GM12878 (cell line): ENCODE data around the gene EHD2. TPM values are rescaled to one million over a fixed set of nuclear protein-coding genes. Genes with fewer than 3 reads are reported as not detected.

ENCODE experiments used
- ATAC-seq: fragments of 200-7000 bp; cut with Tn5 transposase; 3 replicates; pipeline ENCODE4 v1.9.1; 2020; ENCODE audit warnings: mild to moderate bottlenecking, moderate library complexity
- BruUV-seq: library from RNA; stranded (reverse); fragments of 400-500 nt; replicated peaks from 2 replicates; lab custom pipeline; 2021; lab: Mats Ljungman, UMichigan
- CTCF ChIA-PET: fragments of 300-600 bp; sonication (Branson Sonifier 250); formaldehyde crosslinking; extraction: SDS; loops from one replicate; lab custom pipeline; 2021; ENCODE audit warnings: inconsistent platforms; lab: Yijun Ruan, JAX
- POLR2A ChIA-PET: fragments of 350-600 bp; formaldehyde crosslinking; extraction: SDS; loops from one replicate; lab custom pipeline; 2021; ENCODE audit warnings: inconsistent platforms; lab: Charles Lee
- RAD21 ChIA-PET: fragments of 300-600 bp; sonication (Branson Sonifier 250); formaldehyde crosslinking; loops from one replicate; lab custom pipeline; 2023; ENCODE audit warnings: antibody characterized with exemption; ENCODE audit not compliant: unreplicated experiment; lab: Charles Lee
- SMC1A ChIA-PET: fragments of 300-600 bp; sonication (Branson Sonifier 250); formaldehyde crosslinking; loops from one replicate; lab custom pipeline; 2023; ENCODE audit not compliant: unreplicated experiment, uncharacterized antibody; lab: Charles Lee
- DNase-seq: peaks from one replicate; pipeline ENCODE4 v3.0.0-alpha.2; 2011; ENCODE audit warnings: low read depth, low spot score
- FAIRE-seq: peaks from 3 replicates; lab custom pipeline; 2011; peaks lifted over from hg19 to GRCh38; lab: Jason Lieb, UNC
- H2AFZ ChIP-seq: 2 replicates; pipeline ENCODE4 v1.6.0; 2011; ENCODE audit warnings: low read depth, low read length, control low read depth; ENCODE audit not compliant: control insufficient read depth
- H3K27ac ChIP-seq: 2 replicates; pipeline ENCODE4 v1.5.1; 2011; ENCODE audit warnings: control low read depth; ENCODE audit not compliant: control insufficient read depth, insufficient read depth
- H3K27me3 ChIP-seq, 2 experiments: replicated peaks in 1 of 2; 2 replicates each; pipeline versions ENCODE4 v1.6.0 to v1.6.1; 2011; ENCODE audit warnings: low read length in 1 of 2; ENCODE audit not compliant: control insufficient read depth in 2 of 2, insufficient read depth in 2 of 2
- H3K36me3 ChIP-seq, 2 experiments: 2 replicates each; pipeline ENCODE4 v1.5.1; 2011; ENCODE audit warnings: low read length in 1 of 2; ENCODE audit not compliant: control insufficient read depth in 2 of 2, insufficient read depth in 2 of 2
- H3K4me1 ChIP-seq: 2 replicates; pipeline ENCODE4 v1.6.1; 2011; ENCODE audit warnings: mild to moderate bottlenecking, low read length, moderate library complexity, mixed read lengths; ENCODE audit not compliant: control insufficient read depth, insufficient read depth
- H3K4me2 ChIP-seq: 2 replicates; pipeline ENCODE4 v1.6.0; 2011; ENCODE audit warnings: control low read depth; ENCODE audit not compliant: control insufficient read depth, insufficient read depth
- H3K4me3 ChIP-seq: fragments of 200-600 bp; sonication (generic); 2 replicates; pipeline ENCODE4 v1.5.1; 2016
- H3K79me2 ChIP-seq: 2 replicates; pipeline ENCODE4 v1.6.0; 2011; ENCODE audit warnings: low read length; ENCODE audit not compliant: control insufficient read depth, insufficient read depth
- H3K9ac ChIP-seq: 2 replicates; pipeline ENCODE4 v1.8.0; 2011; ENCODE audit warnings: low read length, control low read depth, mixed read lengths; ENCODE audit not compliant: control insufficient read depth, insufficient read depth
- H3K9me3 ChIP-seq: replicated peaks from 3 replicates; pipeline ENCODE4 v1.5.1; 2011; ENCODE audit warnings: mild to moderate bottlenecking, low read length; ENCODE audit not compliant: control insufficient read depth, insufficient read depth
- H4K20me1 ChIP-seq: 2 replicates; pipeline ENCODE4 v1.6.0; 2011; ENCODE audit not compliant: control insufficient read depth, insufficient read depth
- CBX3 ChIP-seq: fragments of 200-600 bp; sonication (generic); IDR thresholded peaks from 2 replicates; pipeline ENCODE4 v1.6.1; 2016; ENCODE audit warnings: low read depth, borderline replicate concordance
- EED ChIP-seq: sonication (generic); IDR thresholded peaks from 2 replicates; pipeline ENCODE4 v1.6.1; 2016; ENCODE audit warnings: antibody characterized with exemption, low read depth
- SMC3 ChIP-seq: IDR thresholded peaks from 2 replicates; pipeline ENCODE4 v1.6.1; 2011; ENCODE audit warnings: low read length, improper control_type of control experiment, borderline replicate concordance
- ZBED1 ChIP-seq: IDR thresholded peaks from 2 replicates; pipeline ENCODE4 v1.6.1; 2016; ENCODE audit warnings: borderline replicate concordance
- WGBS: methylation state at CpG from one replicate; pipeline ENCODE4 v1.1.6; 2016; ENCODE audit warnings: low lambda C conversion rate; ENCODE audit not compliant: insufficient replicate concordance, insufficient coverage; ENCODE audit errors: missing lambda C conversion rate; 5-methylcytosine and 5-hydroxymethylcytosine counted together
- in situ Hi-C: fragments of 300-500 bp; cut with MboI; formaldehyde crosslinking; loops from 9 replicates; pipeline ENCODE4 v1.14.3; 2018; ENCODE audit warnings: mixed read lengths
- intact Hi-C: fragments of 100-400 bp; cut with micrococcal nuclease; formaldehyde crosslinking; loops from one replicate; pipeline ENCODE4 v1.14.2; 2022; ENCODE audit not compliant: unreplicated experiment
- polyA plus RNA-seq, 11 experiments: library from polyadenylated mRNA; depleted of rRNA in 4 of 11; unstranded in 6 of 11; stranded (reverse) in 5 of 11; fragments of >200 nt; fragmentation: Nextera tagmentation in 4 of 11; fragmentation: Illumina TruSeq in 1 of 11; extraction: Ambion mirVana in 4 of 11; extraction: Trizol in 1 of 11; gene quantifications; 1 replicate in 1 of 11; 2 replicates in 10 of 11; pipeline versions ENCODE4 v1.2.1 to v1.2.3, GENCODE V29; 2011 to 2016; ENCODE audit warnings: inconsistent platforms in 2 of 11, missing spikeins in 2 of 11, low read depth in 1 of 11
- total RNA-seq, 4 experiments: library from RNA; depleted of rRNA in 3 of 4; stranded (reverse); fragments of >200 nt in 3 of 4; fragmentation: Illumina TruSeq in 1 of 4; extraction: Trizol in 1 of 4; gene quantifications; 2 replicates each; pipeline versions ENCODE4 v1.2.1 to v1.2.3, GENCODE V29; 2013 to 2021
- TF ChIP-seq, protein P1 (sequence below): fragments of 450-650 bp; formaldehyde crosslinking; IDR thresholded peaks from 2 replicates; pipeline ENCODE4 v1.4.0; 2020; ENCODE audit warnings: mild to moderate bottlenecking, moderate library complexity
- TF ChIP-seq, protein P2 (sequence below): IDR thresholded peaks from 2 replicates; pipeline ENCODE4 v1.6.1; 2012; ENCODE audit warnings: low read depth, low read length, improper control_type of control experiment
- TF ChIP-seq, protein P3 (sequence below): fragments of 450-650 bp; IDR thresholded peaks from 2 replicates; pipeline ENCODE4 v1.6.1; 2017; ENCODE audit warnings: antibody characterized with exemption, mild to moderate bottlenecking, moderate library complexity
- TF ChIP-seq, protein P4 (sequence below): IDR thresholded peaks from 2 replicates; pipeline ENCODE4 v1.6.1; 2012; ENCODE audit warnings: mild to moderate bottlenecking, low read depth, low read length
- TF ChIP-seq, protein P5 (sequence below): IDR thresholded peaks from 2 replicates; pipeline ENCODE4 v1.6.1; 2011; ENCODE audit warnings: borderline replicate concordance, low read depth, mild to moderate bottlenecking, moderate library complexity, mixed read lengths, low read length; ENCODE audit not compliant: insufficient read depth; ENCODE audit errors: extremely low read length

Gene EHD2
- total and polyA plus RNA-seq, 10 of the 15 experiments (the other 5 are each of a cell fraction or from before 2014, with no cell fraction given): 0.12 to 0.24 (median 0.23) TPM; not detected in 7

DNA sequence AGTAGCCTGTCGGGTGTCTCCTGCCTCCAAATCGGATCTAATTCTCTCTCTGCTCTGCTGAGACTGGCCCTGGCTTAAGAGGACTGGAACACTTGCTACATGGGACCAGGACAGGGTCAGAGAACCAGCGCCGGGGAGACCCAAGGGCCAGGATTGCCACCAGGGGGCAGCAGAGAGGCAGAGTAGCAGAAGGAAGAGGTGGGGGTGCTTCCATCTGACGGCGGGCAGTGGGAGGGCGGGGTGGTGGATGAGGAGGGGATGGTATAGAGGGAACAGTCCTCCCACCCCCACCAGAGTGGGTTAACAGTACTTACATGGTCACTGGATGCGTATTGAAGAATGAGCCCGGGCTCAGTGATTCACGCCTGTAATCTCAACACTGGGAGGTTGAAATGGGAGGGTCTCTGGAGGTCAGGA, 77.2 kb downstream of the EHD2 start (continued):
- TF ChIP-seq, protein P1, sequence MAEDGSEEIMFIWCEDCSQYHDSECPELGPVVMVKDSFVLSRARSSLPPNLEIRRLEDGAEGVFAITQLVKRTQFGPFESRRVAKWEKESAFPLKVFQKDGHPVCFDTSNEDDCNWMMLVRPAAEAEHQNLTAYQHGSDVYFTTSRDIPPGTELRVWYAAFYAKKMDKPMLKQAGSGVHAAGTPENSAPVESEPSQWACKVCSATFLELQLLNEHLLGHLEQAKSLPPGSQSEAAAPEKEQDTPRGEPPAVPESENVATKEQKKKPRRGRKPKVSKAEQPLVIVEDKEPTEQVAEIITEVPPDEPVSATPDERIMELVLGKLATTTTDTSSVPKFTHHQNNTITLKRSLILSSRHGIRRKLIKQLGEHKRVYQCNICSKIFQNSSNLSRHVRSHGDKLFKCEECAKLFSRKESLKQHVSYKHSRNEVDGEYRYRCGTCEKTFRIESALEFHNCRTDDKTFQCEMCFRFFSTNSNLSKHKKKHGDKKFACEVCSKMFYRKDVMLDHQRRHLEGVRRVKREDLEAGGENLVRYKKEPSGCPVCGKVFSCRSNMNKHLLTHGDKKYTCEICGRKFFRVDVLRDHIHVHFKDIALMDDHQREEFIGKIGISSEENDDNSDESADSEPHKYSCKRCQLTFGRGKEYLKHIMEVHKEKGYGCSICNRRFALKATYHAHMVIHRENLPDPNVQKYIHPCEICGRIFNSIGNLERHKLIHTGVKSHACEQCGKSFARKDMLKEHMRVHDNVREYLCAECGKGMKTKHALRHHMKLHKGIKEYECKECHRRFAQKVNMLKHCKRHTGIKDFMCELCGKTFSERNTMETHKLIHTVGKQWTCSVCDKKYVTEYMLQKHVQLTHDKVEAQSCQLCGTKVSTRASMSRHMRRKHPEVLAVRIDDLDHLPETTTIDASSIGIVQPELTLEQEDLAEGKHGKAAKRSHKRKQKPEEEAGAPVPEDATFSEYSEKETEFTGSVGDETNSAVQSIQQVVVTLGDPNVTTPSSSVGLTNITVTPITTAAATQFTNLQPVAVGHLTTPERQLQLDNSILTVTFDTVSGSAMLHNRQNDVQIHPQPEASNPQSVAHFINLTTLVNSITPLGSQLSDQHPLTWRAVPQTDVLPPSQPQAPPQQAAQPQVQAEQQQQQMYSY (CRISPR knock-in tag): no peak

DNA sequence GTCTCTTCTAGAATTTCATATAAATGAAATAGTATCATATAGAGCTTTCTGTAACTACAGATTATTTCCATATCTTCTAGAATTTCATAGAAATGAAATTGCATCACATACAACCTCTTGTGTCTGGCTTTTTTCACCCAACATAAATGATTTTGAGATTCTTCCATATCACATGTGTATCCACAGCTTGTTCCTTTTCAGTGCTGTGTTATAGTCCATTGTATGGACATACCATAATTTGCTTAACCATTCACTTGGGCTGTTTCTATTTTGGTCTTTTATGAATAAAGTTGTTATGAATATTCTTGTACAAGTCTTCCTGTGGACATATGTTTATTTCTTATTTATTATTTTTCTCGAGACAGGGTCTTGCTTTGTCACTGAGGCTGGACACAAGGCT, 79.4 kb downstream of the EHD2 start:
- BruUV-seq: no TSS peak
- no peak overlapping the region for H3K27ac ChIP-seq
- ChIA-PET SMC1A (no interaction called here), POLR2A (no interaction called here), CTCF (interaction anchor here (0.7 to 4.0 kb wide), 4 partner anchors 26 to 79 kb away, joined by 3 to 24 read pairs (median 3); partner anchors contain the start of gene EHD2), RAD21 (no interaction called here)
- intact Hi-C loops (no loop called here), in situ Hi-C loops (no loop called here)
- H3K9ac ChIP-seq: no peak overlapping the region
- H3K79me2 ChIP-seq: no peaks in the 10 kb centered on the region
- no peaks in the 10 kb centered on the region for H3K27me3 ChIP-seq
- no peak overlapping the region for H3K4me3 ChIP-seq
- H3K4me2 ChIP-seq: no peak overlapping the region
- H3K9me3 ChIP-seq: no peaks in the 10 kb centered on the region; the same call in 2 of the 3 replicates
- WGBS: 32% methylated on average over 1 of the region's 1 CpG
- no peak for DNase-seq
- no peak for FAIRE-seq
- no peak for ATAC-seq
- H3K36me3 ChIP-seq: no peaks in the 10 kb centered on the region
- no peaks in the 10 kb centered on the region for H4K20me1 ChIP-seq
- no peaks in the 10 kb centered on the region for H3K4me1 ChIP-seq
- no peak overlapping the region for H2AFZ ChIP-seq
- TF ChIP-seq SMC3 (no peak), CBX3 (no peak), EED (no peak), ZBED1 (no peak)
- TF ChIP-seq, protein P2, sequence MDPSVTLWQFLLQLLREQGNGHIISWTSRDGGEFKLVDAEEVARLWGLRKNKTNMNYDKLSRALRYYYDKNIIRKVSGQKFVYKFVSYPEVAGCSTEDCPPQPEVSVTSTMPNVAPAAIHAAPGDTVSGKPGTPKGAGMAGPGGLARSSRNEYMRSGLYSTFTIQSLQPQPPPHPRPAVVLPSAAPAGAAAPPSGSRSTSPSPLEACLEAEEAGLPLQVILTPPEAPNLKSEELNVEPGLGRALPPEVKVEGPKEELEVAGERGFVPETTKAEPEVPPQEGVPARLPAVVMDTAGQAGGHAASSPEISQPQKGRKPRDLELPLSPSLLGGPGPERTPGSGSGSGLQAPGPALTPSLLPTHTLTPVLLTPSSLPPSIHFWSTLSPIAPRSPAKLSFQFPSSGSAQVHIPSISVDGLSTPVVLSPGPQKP: no peak
- TF ChIP-seq, protein P3, sequence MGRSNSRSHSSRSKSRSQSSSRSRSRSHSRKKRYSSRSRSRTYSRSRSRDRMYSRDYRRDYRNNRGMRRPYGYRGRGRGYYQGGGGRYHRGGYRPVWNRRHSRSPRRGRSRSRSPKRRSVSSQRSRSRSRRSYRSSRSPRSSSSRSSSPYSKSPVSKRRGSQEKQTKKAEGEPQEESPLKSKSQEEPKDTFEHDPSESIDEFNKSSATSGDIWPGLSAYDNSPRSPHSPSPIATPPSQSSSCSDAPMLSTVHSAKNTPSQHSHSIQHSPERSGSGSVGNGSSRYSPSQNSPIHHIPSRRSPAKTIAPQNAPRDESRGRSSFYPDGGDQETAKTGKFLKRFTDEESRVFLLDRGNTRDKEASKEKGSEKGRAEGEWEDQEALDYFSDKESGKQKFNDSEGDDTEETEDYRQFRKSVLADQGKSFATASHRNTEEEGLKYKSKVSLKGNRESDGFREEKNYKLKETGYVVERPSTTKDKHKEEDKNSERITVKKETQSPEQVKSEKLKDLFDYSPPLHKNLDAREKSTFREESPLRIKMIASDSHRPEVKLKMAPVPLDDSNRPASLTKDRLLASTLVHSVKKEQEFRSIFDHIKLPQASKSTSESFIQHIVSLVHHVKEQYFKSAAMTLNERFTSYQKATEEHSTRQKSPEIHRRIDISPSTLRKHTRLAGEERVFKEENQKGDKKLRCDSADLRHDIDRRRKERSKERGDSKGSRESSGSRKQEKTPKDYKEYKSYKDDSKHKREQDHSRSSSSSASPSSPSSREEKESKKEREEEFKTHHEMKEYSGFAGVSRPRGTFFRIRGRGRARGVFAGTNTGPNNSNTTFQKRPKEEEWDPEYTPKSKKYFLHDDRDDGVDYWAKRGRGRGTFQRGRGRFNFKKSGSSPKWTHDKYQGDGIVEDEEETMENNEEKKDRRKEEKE: no peak
- TF ChIP-seq, protein P4, sequence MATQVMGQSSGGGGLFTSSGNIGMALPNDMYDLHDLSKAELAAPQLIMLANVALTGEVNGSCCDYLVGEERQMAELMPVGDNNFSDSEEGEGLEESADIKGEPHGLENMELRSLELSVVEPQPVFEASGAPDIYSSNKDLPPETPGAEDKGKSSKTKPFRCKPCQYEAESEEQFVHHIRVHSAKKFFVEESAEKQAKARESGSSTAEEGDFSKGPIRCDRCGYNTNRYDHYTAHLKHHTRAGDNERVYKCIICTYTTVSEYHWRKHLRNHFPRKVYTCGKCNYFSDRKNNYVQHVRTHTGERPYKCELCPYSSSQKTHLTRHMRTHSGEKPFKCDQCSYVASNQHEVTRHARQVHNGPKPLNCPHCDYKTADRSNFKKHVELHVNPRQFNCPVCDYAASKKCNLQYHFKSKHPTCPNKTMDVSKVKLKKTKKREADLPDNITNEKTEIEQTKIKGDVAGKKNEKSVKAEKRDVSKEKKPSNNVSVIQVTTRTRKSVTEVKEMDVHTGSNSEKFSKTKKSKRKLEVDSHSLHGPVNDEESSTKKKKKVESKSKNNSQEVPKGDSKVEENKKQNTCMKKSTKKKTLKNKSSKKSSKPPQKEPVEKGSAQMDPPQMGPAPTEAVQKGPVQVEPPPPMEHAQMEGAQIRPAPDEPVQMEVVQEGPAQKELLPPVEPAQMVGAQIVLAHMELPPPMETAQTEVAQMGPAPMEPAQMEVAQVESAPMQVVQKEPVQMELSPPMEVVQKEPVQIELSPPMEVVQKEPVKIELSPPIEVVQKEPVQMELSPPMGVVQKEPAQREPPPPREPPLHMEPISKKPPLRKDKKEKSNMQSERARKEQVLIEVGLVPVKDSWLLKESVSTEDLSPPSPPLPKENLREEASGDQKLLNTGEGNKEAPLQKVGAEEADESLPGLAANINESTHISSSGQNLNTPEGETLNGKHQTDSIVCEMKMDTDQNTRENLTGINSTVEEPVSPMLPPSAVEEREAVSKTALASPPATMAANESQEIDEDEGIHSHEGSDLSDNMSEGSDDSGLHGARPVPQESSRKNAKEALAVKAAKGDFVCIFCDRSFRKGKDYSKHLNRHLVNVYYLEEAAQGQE: no peak
- TF ChIP-seq, protein P5, sequence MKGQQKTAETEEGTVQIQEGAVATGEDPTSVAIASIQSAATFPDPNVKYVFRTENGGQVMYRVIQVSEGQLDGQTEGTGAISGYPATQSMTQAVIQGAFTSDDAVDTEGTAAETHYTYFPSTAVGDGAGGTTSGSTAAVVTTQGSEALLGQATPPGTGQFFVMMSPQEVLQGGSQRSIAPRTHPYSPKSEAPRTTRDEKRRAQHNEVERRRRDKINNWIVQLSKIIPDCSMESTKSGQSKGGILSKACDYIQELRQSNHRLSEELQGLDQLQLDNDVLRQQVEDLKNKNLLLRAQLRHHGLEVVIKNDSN: no peak
